H1 (cell line): Measurements from ENCODE around the gene KCNQ2. TPM values are rescaled to one million over a fixed set of nuclear protein-coding genes. Genes with fewer than 3 reads are reported as not detected.

Source experiments
- CTCF ChIA-PET: fragments of 300-600 bp; sonication (Branson Sonifier 250); formaldehyde crosslinking; loops from one replicate; lab custom pipeline; 2021; ENCODE audit not compliant: partially characterized antibody; lab: Charles Lee
- POLR2A ChIA-PET: fragments of 300-600 bp; sonication (Branson Sonifier 250); formaldehyde crosslinking; loops from one replicate; lab custom pipeline; 2021; ENCODE audit warnings: inconsistent platforms; ENCODE audit not compliant: partially characterized antibody; lab: Charles Lee
- DNase-seq, 2 experiments: peaks; one replicate each; pipeline versions ENCODE4 v3.0.0 to v3.0.0-alpha.2; 2010 to 2022; ENCODE audit warnings: low spot score in 2 of 2, low read depth in 1 of 2, mixed read lengths in 1 of 2
- FAIRE-seq: peaks from 2 replicates; lab custom pipeline; 2011; peaks lifted over from hg19 to GRCh38; lab: Jason Lieb, UNC
- H2AFZ ChIP-seq: 2 replicates; pipeline ENCODE4 v1.8.1; 2012; ENCODE audit warnings: low read length, inconsistent platforms
- H2AK5ac ChIP-seq: 2 replicates; pipeline ENCODE4 v1.6.1; 2013; ENCODE audit warnings: low read depth, low read length
- H2BK120ac ChIP-seq: replicated peaks from 2 replicates; pipeline ENCODE3; 2013; ENCODE audit warnings: low read depth, low read length, inconsistent platforms
- H2BK12ac ChIP-seq: 2 replicates; pipeline ENCODE4 v1.6.1; 2013; ENCODE audit warnings: low read depth, low read length
- H2BK15ac ChIP-seq: 2 replicates; pipeline ENCODE4 v1.6.1; 2013; ENCODE audit warnings: low read length
- H2BK20ac ChIP-seq: 2 replicates; pipeline ENCODE4 v1.6.1; 2013; ENCODE audit warnings: low read length
- H2BK5ac ChIP-seq: 2 replicates; pipeline ENCODE4 v1.6.1; 2013; ENCODE audit warnings: low read depth, low read length
- H3K14ac ChIP-seq: 2 replicates; pipeline ENCODE4 v1.6.1; 2013; ENCODE audit warnings: inconsistent platforms; ENCODE audit not compliant: insufficient read length
- H3K18ac ChIP-seq: 2 replicates; pipeline ENCODE4 v1.6.1; 2013; ENCODE audit warnings: low read length; ENCODE audit errors: extremely low read depth
- H3K23ac ChIP-seq: 2 replicates; pipeline ENCODE4 v1.6.1; 2013; ENCODE audit warnings: inconsistent platforms; ENCODE audit not compliant: insufficient read length
- H3K23me2 ChIP-seq: 2 replicates; pipeline ENCODE4 v1.6.1; 2013; ENCODE audit warnings: low read depth, low read length
- H3K27ac ChIP-seq: 2 replicates; pipeline ENCODE4 v1.6.1; 2011; ENCODE audit warnings: low read depth, low read length, inconsistent platforms
- H3K27me3 ChIP-seq, 4 experiments: replicated peaks in 1 of 4; 1 replicate in 1 of 4; 2 replicates in 3 of 4; pipeline versions ENCODE4 v1.6.1 to v1.8.1; 2011 to 2013; ENCODE audit warnings: low read length in 3 of 4, mild to moderate bottlenecking in 3 of 4, inconsistent platforms in 2 of 4, mixed read lengths in 2 of 4, moderate library complexity in 1 of 4; ENCODE audit not compliant: control insufficient read depth in 3 of 4, insufficient read depth in 3 of 4; ENCODE audit errors: extremely low read depth in 1 of 4
- H3K36me3 ChIP-seq, 4 experiments: 2 replicates each; pipeline versions ENCODE4 v1.6.1 to v1.8.1; 2011 to 2013; ENCODE audit warnings: mild to moderate bottlenecking in 4 of 4, low read length in 3 of 4, moderate library complexity in 2 of 4, control low read depth in 1 of 4, inconsistent platforms in 1 of 4; ENCODE audit not compliant: insufficient read depth in 4 of 4, control insufficient read depth in 2 of 4
- H3K4ac ChIP-seq: replicated peaks from 2 replicates; pipeline ENCODE3; 2013; ENCODE audit warnings: low read length, low read depth, mixed read lengths, inconsistent platforms; ENCODE audit not compliant: insufficient read length
- H3K4me1 ChIP-seq, 4 experiments: replicated peaks in 1 of 4; 1 replicate in 1 of 4; 2 replicates in 3 of 4; pipeline versions ENCODE4 v1.6.1 to v1.8.1; 2011 to 2013; ENCODE audit warnings: low read length in 3 of 4, inconsistent platforms in 2 of 4, mixed read lengths in 1 of 4; ENCODE audit not compliant: insufficient read depth in 4 of 4, control insufficient read depth in 3 of 4
- H3K4me2 ChIP-seq, 2 experiments: 2 replicates each; pipeline versions ENCODE4 v1.6.1 to v1.8.1; 2011 to 2013; ENCODE audit warnings: low read depth in 2 of 2, low read length in 2 of 2, control low read depth in 1 of 2, inconsistent platforms in 1 of 2, mild to moderate bottlenecking in 1 of 2; ENCODE audit not compliant: insufficient read depth in 1 of 2
- H3K4me3 ChIP-seq, 4 experiments: fragments of 200-600, 300-600 bp in 1 of 4; sonication (generic), shearing (Covaris generic), sonication (Bioruptor Twin) in 1 of 4; 2 replicates each; pipeline versions ENCODE4 v1.5.1 to v1.8.1; 2011 to 2016; ENCODE audit warnings: low read length in 4 of 4, low read depth in 3 of 4, control low read depth in 2 of 4, inconsistent platforms in 2 of 4, mild to moderate bottlenecking in 2 of 4, mixed read lengths in 1 of 4, moderate library complexity in 1 of 4; ENCODE audit not compliant: insufficient read depth in 2 of 4; ENCODE audit errors: extremely low read depth in 1 of 4
- H3K56ac ChIP-seq: replicated peaks from 2 replicates; pipeline ENCODE3; 2013; ENCODE audit warnings: low read depth, mild to moderate bottlenecking, mixed read lengths, low read length, inconsistent platforms; ENCODE audit not compliant: insufficient read length
- H3K79me1 ChIP-seq: 2 replicates; pipeline ENCODE4 v1.6.1; 2013; ENCODE audit warnings: low read depth, low read length, control low read depth
- H3K79me2 ChIP-seq, 2 experiments: 2 replicates each; pipeline versions ENCODE4 v1.6.1 to v1.8.1; 2012 to 2013; ENCODE audit warnings: low read length in 2 of 2, mild to moderate bottlenecking in 2 of 2, inconsistent platforms in 1 of 2; ENCODE audit not compliant: insufficient read depth in 2 of 2, control insufficient read depth in 1 of 2
- H3K9ac ChIP-seq, 4 experiments: replicated peaks in 1 of 4; 1 replicate in 1 of 4; 2 replicates in 3 of 4; pipeline versions ENCODE4 v1.6.1 to v1.8.1; 2011 to 2013; ENCODE audit warnings: low read depth in 3 of 4, low read length in 3 of 4, control low read depth in 2 of 4, mild to moderate bottlenecking in 2 of 4, moderate library complexity in 2 of 4, inconsistent platforms in 1 of 4; ENCODE audit errors: extremely low read depth in 1 of 4
- H3K9me3 ChIP-seq, 2 experiments: 2 replicates each; pipeline versions ENCODE4 v1.6.1 to v1.8.1; 2012 to 2013; ENCODE audit warnings: mild to moderate bottlenecking in 2 of 2, moderate library complexity in 2 of 2, control low read depth in 1 of 2, inconsistent platforms in 1 of 2, low read depth in 1 of 2, low read length in 1 of 2, mixed read lengths in 1 of 2; ENCODE audit not compliant: insufficient read depth in 2 of 2
- H4K20me1 ChIP-seq, 2 experiments: replicated peaks in 1 of 2; 2 replicates each; pipeline versions ENCODE3 to v1.8.1; 2011 to 2013; ENCODE audit warnings: inconsistent platforms in 2 of 2, low read length in 2 of 2, mild to moderate bottlenecking in 1 of 2; ENCODE audit not compliant: insufficient read depth in 2 of 2, control insufficient read depth in 1 of 2
- H4K5ac ChIP-seq: 2 replicates; pipeline ENCODE4 v1.6.1; 2013; ENCODE audit warnings: low read length, low read depth, mixed read lengths, inconsistent platforms; ENCODE audit not compliant: insufficient read length
- H4K8ac ChIP-seq: 2 replicates; pipeline ENCODE4 v1.8.0; 2013; ENCODE audit warnings: mild to moderate bottlenecking, moderate library complexity, low read length, inconsistent platforms; ENCODE audit not compliant: insufficient read depth; ENCODE audit errors: extremely low read depth
- H4K91ac ChIP-seq: replicated peaks from 2 replicates; pipeline ENCODE3; 2013; ENCODE audit warnings: low read length, mixed read lengths, inconsistent platforms; ENCODE audit not compliant: insufficient read length
- ASH2L ChIP-seq: fragments of 200-600, 300-600 bp; sonication (generic); IDR thresholded peaks from one replicate; pipeline ENCODE4 v1.7.1; 2017; ENCODE audit warnings: low read length
- CREB1 ChIP-seq: IDR thresholded peaks from 2 replicates; pipeline ENCODE4 v1.6.1; 2012; ENCODE audit warnings: inconsistent platforms
- EP300 ChIP-seq, 2 experiments: IDR thresholded peaks; 1 replicate in 1 of 2; 2 replicates in 1 of 2; pipeline ENCODE4 v1.6.1; 2011 to 2012; ENCODE audit warnings: low read depth in 2 of 2, low read length in 2 of 2, mild to moderate bottlenecking in 2 of 2, borderline replicate concordance in 1 of 2, inconsistent platforms in 1 of 2, moderate library complexity in 1 of 2
- GTF2F1 ChIP-seq: IDR thresholded peaks from 2 replicates; pipeline ENCODE4 v1.6.1; 2012; ENCODE audit warnings: low read depth, low read length, improper control_type of control experiment, borderline replicate concordance
- RBBP5 ChIP-seq: IDR thresholded peaks from 2 replicates; pipeline ENCODE4 v1.7.1; 2012; ENCODE audit warnings: low read depth, mild to moderate bottlenecking, inconsistent platforms, low read length, moderate library complexity, borderline replicate concordance
- RFX5 ChIP-seq: IDR thresholded peaks from 2 replicates; pipeline ENCODE4 v1.6.1; 2011; ENCODE audit warnings: low read depth, low read length, improper control_type of control experiment, borderline replicate concordance
- RNF2 ChIP-seq: fragments of 200-900, 300-1000 bp; sonication (generic); IDR thresholded peaks from 2 replicates; pipeline ENCODE4 v1.7.1; 2016; ENCODE audit warnings: borderline replicate concordance, low read depth, mild to moderate bottlenecking, antibody characterized with exemption, low read length; ENCODE audit not compliant: poor library complexity, severe bottlenecking; ENCODE audit errors: missing control alignments
- SIN3A ChIP-seq, 2 experiments: IDR thresholded peaks in 1 of 2; conservative IDR thresholded peaks in 1 of 2; 2 replicates each; pipeline ENCODE4 v1.6.1; 2011 to 2012; ENCODE audit warnings: low read length in 2 of 2, improper control_type of control experiment in 1 of 2, low read depth in 1 of 2, mild to moderate bottlenecking in 1 of 2
- TCF12 ChIP-seq: IDR thresholded peaks from 2 replicates; pipeline ENCODE4 v1.6.1; 2011; ENCODE audit warnings: low read depth, mild to moderate bottlenecking, low read length
- TEAD4 ChIP-seq: IDR thresholded peaks from 2 replicates; pipeline ENCODE4 v1.6.1; 2012; ENCODE audit warnings: low read depth, low read length, inconsistent platforms, mixed read lengths
- WGBS, 2 experiments: shearing (Covaris generic) in 1 of 2; methylation state at CpG; one replicate each; pipeline versions ENCODE4 v1.1.6 to v1.1.7; 2013 to 2015; ENCODE audit warnings: low lambda C conversion rate in 2 of 2, mixed read lengths in 2 of 2, inconsistent platforms in 1 of 2, low coverage in 1 of 2, missing lambda C conversion rate in 1 of 2; ENCODE audit not compliant: insufficient replicate concordance in 2 of 2, insufficient coverage in 1 of 2, insufficient read length in 1 of 2; ENCODE audit errors: extremely low coverage in 1 of 2, missing lambda C conversion rate in 1 of 2; 5-methylcytosine and 5-hydroxymethylcytosine counted together
- polyA plus RNA-seq, 7 experiments: library from polyadenylated mRNA; depleted of rRNA in 3 of 7; stranded (reverse) in 5 of 7; unstranded in 2 of 7; fragments of >200 nt in 5 of 7; fragments of 200-250 nt in 2 of 7; gene quantifications; 1 replicate in 5 of 7; 2 replicates in 1 of 7; 4 replicates in 1 of 7; pipeline versions ENCODE4 v1.2.1 to v1.2.3, GENCODE V29; 2011 to 2013; ENCODE audit warnings: missing spikeins in 2 of 7, mixed read lengths in 2 of 7
- total RNA-seq: library from RNA; stranded (reverse); fragmentation: NEBNext Ultra II Directional; extraction: Animal tissue kit (Norgen Biotek cat#: 25700); gene quantifications from 2 replicates; pipeline ENCODE4 v1.2.1, GENCODE V29; 2021

KCNQ2 gene
- total and polyA plus RNA-seq, 2 of the 8 experiments (the other 6 are each of a cell fraction or from before 2014, with no cell fraction given): 82.6 to 243 TPM

DNA sequence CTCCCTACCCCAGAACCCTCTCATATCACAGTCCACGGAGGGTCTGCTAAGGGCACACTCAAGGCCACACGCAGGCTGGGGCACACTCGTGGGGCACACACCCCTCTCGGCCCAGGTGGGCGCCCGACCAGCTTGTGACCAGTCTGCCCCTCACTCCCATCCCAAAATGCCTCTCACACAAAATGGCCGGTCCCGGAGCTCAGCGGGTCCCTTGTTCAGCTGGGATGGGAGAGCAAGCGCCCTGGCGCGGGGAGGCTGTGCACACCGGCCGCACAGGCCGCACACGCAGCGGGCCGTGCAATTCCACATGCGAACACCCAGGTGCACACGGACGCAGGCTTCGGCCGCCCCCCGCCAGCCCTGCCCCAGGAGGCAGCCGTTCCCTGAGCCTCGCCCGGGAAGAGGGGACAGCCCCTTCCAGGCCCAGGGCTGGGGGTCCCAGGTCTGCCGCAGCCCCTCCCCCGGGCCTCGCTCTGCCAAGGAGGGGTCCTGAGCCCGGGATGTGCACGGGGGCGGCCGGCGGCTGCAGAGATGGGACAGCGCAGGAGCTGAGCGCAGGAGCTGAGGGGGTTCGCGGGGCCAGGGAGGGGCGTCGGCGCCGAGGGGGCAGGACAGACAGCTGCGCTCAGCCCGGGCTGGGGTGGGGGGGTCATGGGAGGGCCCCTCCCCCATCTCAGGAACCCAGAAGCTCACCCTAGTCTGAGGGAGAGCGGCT is 1.3 kb downstream of the KCNQ2 start:
- H3K4me2 ChIP-seq: peak overlapping the region; percentile 83 to 91
- no peak for FAIRE-seq
- peak overlapping the region; percentile 72 to 94 (median 82) for H3K4me3 ChIP-seq
- peak overlapping the region; percentile 84; the same call in 1 of the 2 replicates for H4K8ac ChIP-seq
- H3K14ac ChIP-seq: peak overlapping the region; percentile 79
- H2BK120ac ChIP-seq: peak overlapping the region; percentile 47
- no peak overlapping the region for H2BK20ac ChIP-seq
- peaks cover 0 to 16% (median 5%) of the 10 kb centered on the region in 4 experiments; a peak in 4 of 7 replicates for H3K27me3 ChIP-seq
- 0 out of 2 replicates have a peak overlapping the region, but pooled peaks have one; percentile 65 for H2BK15ac ChIP-seq
- ChIA-PET CTCF (interaction anchor here (0.9 to 3.2 kb wide), 5 partner anchors 11 to 191 kb away, joined by 3 to 9 read pairs (median 6); no protein-coding TSS in a partner anchor), POLR2A (interaction anchor here (0.9 to 2.6 kb wide), 11 partner anchors 10 to 30 kb away, joined by 3 to 9 read pairs (median 4); no protein-coding TSS in a partner anchor)
- 12% methylated on average over 15 of the region's 46 CpGs; no CpG with 5 or more reads in 1 of the 2 experiments for whole genome bisulfite sequencing, 2 experiments
- no peaks in the 10 kb centered on the region for H3K36me3 ChIP-seq
- no peak overlapping the region for H2AK5ac ChIP-seq
- DNase-seq: no peak
- peaks cover 23% of the 10 kb centered on the region for H3K79me1 ChIP-seq
- H2BK12ac ChIP-seq: peak overlapping the region; percentile 80; the same call in 1 of the 2 replicates
- no peak overlapping the region for H3K23ac ChIP-seq
- no peak overlapping the region for H3K27ac ChIP-seq
- H3K18ac ChIP-seq: peak overlapping the region; percentile 90
- H4K91ac ChIP-seq: peak overlapping the region; percentile 87
- H2AFZ ChIP-seq: no peak overlapping the region
- peak overlapping the region; percentile 16; the same call in 1 of the 2 replicates for H2BK5ac ChIP-seq
- peaks cover 0 to 21% (median 10%) of the 10 kb centered on the region in 4 experiments; a peak in 6 of 7 replicates for H3K4me1 ChIP-seq
- H3K4ac ChIP-seq: no peak overlapping the region
- no peak overlapping the region for H3K56ac ChIP-seq
- peak overlapping the region; percentile 70 for H4K5ac ChIP-seq
- H3K23me2 ChIP-seq: peaks cover 6% of the 10 kb centered on the region; the same call in 1 of the 2 replicates
- H3K9me3 ChIP-seq: no peaks in the 10 kb centered on the region
- H3K79me2 ChIP-seq: peaks cover 15 to 50% of the 10 kb centered on the region in 2 experiments; a peak in 3 of 4 replicates
- H4K20me1 ChIP-seq: peaks cover 2 to 16% of the 10 kb centered on the region in 2 experiments
- H3K9ac ChIP-seq: peak overlapping the region in 2 of 4 experiments; percentile 29 to 53; a peak in 3 of 7 replicates
- TF ChIP-seq CREB1 (no peak), RBBP5 (peak; percentile 24; the same call in 1 of the 2 replicates), EP300 (IDR thresholded peaks at IDR 0.05; ENCODE audit: borderline replicate concordance in 1 of 2, low read depth in 2 of 2, low read length in 2 of 2) (no peak), TEAD4 (peak; percentile 19; the same call in 1 of the 2 replicates), RFX5 (no peak), GTF2F1 (no peak), RNF2 (no peak), ASH2L (peak; percentile 52), TCF12 (no peak), SIN3A (conservative IDR thresholded peaks at IDR 0.05 in 1 of 2, IDR thresholded peaks at IDR 0.05 in 1 of 2; ENCODE audit: low read depth in 1 of 2, low read length in 2 of 2) (no peak; a peak in 1 of 4 replicates)
